Osteocyte (in vitro differentiated cells): ENCODE results near the gene EZH1. TPM values are rescaled to one million over a fixed set of nuclear protein-coding genes. Genes with fewer than 3 reads are reported as not detected.

Source experiments
- DNase-seq: peaks from one replicate; pipeline ENCODE4 v3.0.0; 2021; ENCODE audit warnings: mixed read lengths; ENCODE audit not compliant: unreplicated experiment; ENCODE audit errors: extremely low spot score
- H3K27ac Mint-ChIP-seq: one replicate; pipeline ENCODE4 v1.8.0; 2021; ENCODE audit warnings: mild to moderate bottlenecking, mixed read lengths; ENCODE audit not compliant: unreplicated experiment
- H3K27me3 Mint-ChIP-seq: one replicate; pipeline ENCODE4 v1.8.0; 2021; ENCODE audit warnings: mixed read lengths; ENCODE audit not compliant: unreplicated experiment
- H3K36me3 Mint-ChIP-seq: one replicate; pipeline ENCODE4 v1.8.0; 2021; ENCODE audit warnings: mixed read lengths; ENCODE audit not compliant: unreplicated experiment
- H3K4me1 Mint-ChIP-seq: one replicate; pipeline ENCODE4 v1.8.0; 2021; ENCODE audit warnings: mixed read lengths; ENCODE audit not compliant: unreplicated experiment
- H3K4me3 Mint-ChIP-seq: one replicate; pipeline ENCODE4 v1.8.0; 2021; ENCODE audit warnings: mild to moderate bottlenecking, moderate library complexity, mixed read lengths; ENCODE audit not compliant: unreplicated experiment
- H3K9me3 Mint-ChIP-seq: one replicate; pipeline ENCODE4 v1.8.0; 2021; ENCODE audit warnings: mixed read lengths; ENCODE audit not compliant: unreplicated experiment
- microRNA-seq: library from miRNA; unstranded; fragments of <30 nt; microRNA quantifications from one replicate; pipeline ENCODE4 v1.1.0, GENCODE V29; 2020; ENCODE audit not compliant: unreplicated experiment
- total RNA-seq: library from RNA; stranded (reverse); gene quantifications from 2 replicates; pipeline ENCODE4 v1.2.1, GENCODE V29; 2021
- TF ChIP-seq, protein P1 (sequence below): fragments of 200-600 bp; sonication (generic); IDR thresholded peaks from 2 replicates; pipeline ENCODE4 v1.5.0; 2021; ENCODE audit warnings: antibody characterized with exemption, mild to moderate bottlenecking, moderate library complexity

The EZH1 gene
- total RNA-seq, 1 donor from 2014 or later: 44.8 TPM

DNA sequence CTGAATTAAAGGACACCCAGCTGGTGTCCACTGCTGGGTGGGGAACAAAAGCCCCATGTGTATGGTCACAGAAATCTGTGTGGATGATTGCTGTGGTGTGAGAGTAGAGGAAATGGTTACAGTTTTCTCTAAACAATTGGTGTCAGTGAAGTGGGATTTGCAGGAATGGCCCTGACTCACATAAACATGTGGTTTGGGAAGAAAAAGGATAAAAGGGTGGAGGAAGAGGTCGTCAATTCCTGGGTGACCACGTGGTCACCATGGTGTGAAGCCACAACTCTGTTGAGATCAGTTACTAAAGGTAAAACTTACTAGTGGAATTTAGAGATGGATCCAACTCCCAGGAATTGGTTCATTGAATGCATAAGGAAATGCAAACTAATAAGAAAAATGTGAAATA is 89.3 kb downstream of the EZH1 start:
- Mint-ChIP-seq H3K27me3 (no peaks in the 10 kb centered on the region), H3K4me3 (no peak overlapping the region), H3K4me1 (peaks cover 27% of the 10 kb centered on the region), H3K36me3 (peaks cover 2% of the 10 kb centered on the region), H3K9me3 (no peaks in the 10 kb centered on the region), H3K27ac (no peak overlapping the region)
- no peak for DNase-seq
- TF ChIP-seq, protein P1, sequence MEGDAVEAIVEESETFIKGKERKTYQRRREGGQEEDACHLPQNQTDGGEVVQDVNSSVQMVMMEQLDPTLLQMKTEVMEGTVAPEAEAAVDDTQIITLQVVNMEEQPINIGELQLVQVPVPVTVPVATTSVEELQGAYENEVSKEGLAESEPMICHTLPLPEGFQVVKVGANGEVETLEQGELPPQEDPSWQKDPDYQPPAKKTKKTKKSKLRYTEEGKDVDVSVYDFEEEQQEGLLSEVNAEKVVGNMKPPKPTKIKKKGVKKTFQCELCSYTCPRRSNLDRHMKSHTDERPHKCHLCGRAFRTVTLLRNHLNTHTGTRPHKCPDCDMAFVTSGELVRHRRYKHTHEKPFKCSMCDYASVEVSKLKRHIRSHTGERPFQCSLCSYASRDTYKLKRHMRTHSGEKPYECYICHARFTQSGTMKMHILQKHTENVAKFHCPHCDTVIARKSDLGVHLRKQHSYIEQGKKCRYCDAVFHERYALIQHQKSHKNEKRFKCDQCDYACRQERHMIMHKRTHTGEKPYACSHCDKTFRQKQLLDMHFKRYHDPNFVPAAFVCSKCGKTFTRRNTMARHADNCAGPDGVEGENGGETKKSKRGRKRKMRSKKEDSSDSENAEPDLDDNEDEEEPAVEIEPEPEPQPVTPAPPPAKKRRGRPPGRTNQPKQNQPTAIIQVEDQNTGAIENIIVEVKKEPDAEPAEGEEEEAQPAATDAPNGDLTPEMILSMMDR: no peak

DNA sequence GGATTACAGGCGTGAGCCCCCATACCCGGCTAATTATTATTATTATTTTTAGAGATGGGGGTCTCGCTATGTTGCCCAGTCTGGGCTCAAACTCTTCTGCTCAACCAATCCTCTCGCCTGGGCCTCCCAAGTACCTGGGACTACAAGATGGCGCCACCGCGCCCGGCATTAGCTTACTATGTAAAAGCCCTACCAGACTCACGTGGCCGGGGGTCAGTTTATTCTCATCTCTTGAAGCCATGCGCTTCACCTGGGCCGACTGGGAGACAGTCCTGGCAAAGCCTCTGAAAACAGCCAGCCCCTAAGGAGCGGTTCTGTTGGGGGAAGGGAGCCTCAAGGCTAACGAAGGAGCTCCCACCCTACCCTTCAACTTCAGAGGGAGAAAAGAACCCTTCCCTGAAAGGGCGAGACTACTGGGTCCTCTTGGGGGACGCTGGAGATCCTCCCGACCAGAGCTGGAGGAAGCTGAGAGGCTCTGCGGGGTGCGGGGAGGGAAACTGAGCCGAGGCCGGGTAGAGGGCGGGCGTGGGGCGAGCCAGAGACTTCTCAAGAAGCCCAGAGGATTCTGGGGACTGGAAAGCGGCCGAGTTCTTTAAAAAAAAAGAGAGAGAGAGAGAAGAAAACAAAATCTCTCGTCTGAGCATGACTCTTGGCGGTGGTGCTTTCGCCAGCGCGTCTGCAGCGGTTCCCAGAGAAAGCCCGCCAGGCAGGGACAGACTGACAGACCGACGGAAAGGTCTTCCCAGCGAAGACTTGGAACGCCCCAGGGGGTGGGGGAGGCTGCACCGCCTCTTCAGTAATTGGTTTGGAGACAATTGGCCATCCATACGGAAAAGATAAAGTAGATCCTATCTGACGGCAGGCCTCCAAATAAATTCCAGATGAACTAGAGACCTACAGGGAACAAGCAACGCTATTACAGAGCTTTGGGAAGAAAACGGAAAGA is 91.4 kb downstream of the EZH1 start:
- peaks cover 16% of the 10 kb centered on the region for H3K4me1 Mint-ChIP-seq
- H3K27me3 Mint-ChIP-seq: no peaks in the 10 kb centered on the region
- no peak for DNase-seq
- H3K4me3 Mint-ChIP-seq: peak overlapping the region; percentile 60
- no peaks in the 10 kb centered on the region for H3K9me3 Mint-ChIP-seq
- H3K36me3 Mint-ChIP-seq: no peaks in the 10 kb centered on the region
- H3K27ac Mint-ChIP-seq: peak overlapping the region; percentile 46
- TF ChIP-seq, protein P1: no peak

DNA sequence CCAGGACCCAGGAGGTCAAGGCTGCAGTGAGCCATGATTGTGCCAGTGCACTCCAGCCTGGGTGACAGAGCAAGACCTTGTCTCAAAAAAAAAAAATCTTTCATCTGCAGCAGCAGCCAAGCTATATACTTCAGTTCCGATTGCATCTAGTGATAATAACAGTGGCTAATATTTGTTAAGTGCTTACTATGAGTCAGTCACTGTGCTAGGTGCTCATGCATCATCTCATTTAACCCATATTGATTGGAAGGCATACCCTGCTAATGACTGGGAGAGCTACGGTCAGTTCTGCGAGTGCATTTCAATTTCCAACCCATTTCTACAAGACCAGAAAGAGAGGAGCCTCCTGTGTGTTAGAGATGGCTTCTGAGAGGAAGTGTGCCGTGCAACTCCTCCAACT is 93.4 kb downstream of the EZH1 start:
- no peak overlapping the region for H3K27ac Mint-ChIP-seq
- H3K9me3 Mint-ChIP-seq: no peaks in the 10 kb centered on the region
- H3K36me3 Mint-ChIP-seq: no peaks in the 10 kb centered on the region
- DNase-seq: no peak
- TF ChIP-seq, protein P1: no peak
- no peaks in the 10 kb centered on the region for H3K27me3 Mint-ChIP-seq
- peaks cover 14% of the 10 kb centered on the region for H3K4me1 Mint-ChIP-seq
- H3K4me3 Mint-ChIP-seq: no peak overlapping the region

Small RNA genes within 50 kb of the gene (microRNA-seq; reads per million reads assigned to microRNA genes)
- gene MIR6780A: not detected

Other genes with a start within 250 kb of the EZH1 start
- gene NAGLU, start 208.8 kb downstream of the EZH1 start, total RNA-seq: 86.5 and 96.6 TPM in 2 replicates
- 1.2 and 1.4 TPM in 2 replicates for gene HSD17B1, start 192.1 kb downstream of the EZH1 start, total RNA-seq
- gene COASY, start 182.9 kb downstream of the EZH1 start, total RNA-seq: 51.7 and 62.7 TPM in 2 replicates
- 34.6 and 35.8 TPM in 2 replicates for gene MLX, start 177.9 kb downstream of the EZH1 start, total RNA-seq
- 5.5 and 5.6 TPM in 2 replicates for gene PSMC3IP, start 167.3 kb downstream of the EZH1 start, total RNA-seq
- 80.1 and 85.0 TPM in 2 replicates for gene RETREG3, start 135.7 kb downstream of the EZH1 start, total RNA-seq
- 47.2 and 55.5 TPM in 2 replicates for gene TUBG1, start 135.4 kb downstream of the EZH1 start, total RNA-seq
- gene TUBG2, start 85.8 kb downstream of the EZH1 start, total RNA-seq: 32.8 and 33.3 TPM in 2 replicates
- 26.7 and 28.9 TPM in 2 replicates for gene PLEKHH3, start 68.0 kb downstream of the EZH1 start, total RNA-seq
- gene CCR10, start 63.2 kb downstream of the EZH1 start, total RNA-seq: 1.2 and 1.6 TPM in 2 replicates
- gene CNTNAP1, start 62.5 kb downstream of the EZH1 start, total RNA-seq: 35.8 and 40.4 TPM in 2 replicates
- gene RAMP2, start 16.2 kb upstream of the EZH1 start, total RNA-seq: 1.6 and 2.4 TPM in 2 replicates
- 63.9 and 66.1 TPM in 2 replicates for gene VPS25, start 28.4 kb upstream of the EZH1 start, total RNA-seq
- gene WNK4, start 35.6 kb upstream of the EZH1 start, total RNA-seq: 0.16 TPM in 2 replicates
- gene COA3, start 53.7 kb upstream of the EZH1 start, total RNA-seq: 51.2 and 51.5 TPM in 2 replicates
- 0.31 and 0.51 TPM in 2 replicates for gene CNTD1, start 53.8 kb upstream of the EZH1 start, total RNA-seq
- 68.1 and 69.1 TPM in 2 replicates for gene BECN1, start 79.2 kb upstream of the EZH1 start, total RNA-seq
- gene PSME3, start 88.4 kb upstream of the EZH1 start, total RNA-seq: 111 and 121 TPM in 2 replicates
- gene AOC2, start 99.5 kb upstream of the EZH1 start, total RNA-seq: 1.8 and 2.2 TPM in 2 replicates
- 1.1 and 1.3 TPM in 2 replicates for gene AOC3, start 106.2 kb upstream of the EZH1 start, total RNA-seq
- gene G6PC1, start 155.8 kb upstream of the EZH1 start, total RNA-seq: not detected in 2 replicates
- gene AARSD1, start 219.4 kb upstream of the EZH1 start, total RNA-seq: 44.5 and 50.6 TPM in 2 replicates
- gene PTGES3L, start 235.0 kb upstream of the EZH1 start, total RNA-seq: 0.35 and 0.50 TPM in 2 replicates
- 11.7 and 12.5 TPM in 2 replicates for gene RUNDC1, start 235.5 kb upstream of the EZH1 start, total RNA-seq